Keratinocyte (primary cell): Measurements from ENCODE around the gene SHC3. TPM values are rescaled to one million over a fixed set of nuclear protein-coding genes. Genes with fewer than 3 reads are reported as not detected.

Experiments used
- DNase-seq: peaks from one replicate; pipeline ENCODE4 v3.0.0-alpha.2; 2011; ENCODE audit warnings: low read depth, missing footprints, low spot score
- FAIRE-seq: peaks from 2 replicates; lab custom pipeline; 2011; peaks lifted over from hg19 to GRCh38; lab: Jason Lieb, UNC
- H2AFZ ChIP-seq: 2 replicates; pipeline ENCODE4 v1.6.0; 2012; ENCODE audit warnings: low read length, control low read depth, inconsistent platforms; ENCODE audit not compliant: control insufficient read depth
- H3K27ac ChIP-seq: 2 replicates; pipeline ENCODE4 v1.5.1; 2011; ENCODE audit warnings: low read length; ENCODE audit not compliant: control insufficient read depth, insufficient read depth
- H3K27me3 ChIP-seq: 3 replicates; pipeline ENCODE4 v1.6.0; 2011; ENCODE audit warnings: low read length; ENCODE audit not compliant: control insufficient read depth, insufficient read depth; ENCODE audit errors: extremely low read depth
- H3K36me3 ChIP-seq, 2 experiments: 2 replicates in 1 of 2; 3 replicates in 1 of 2; pipeline ENCODE4 v1.5.1; 2011; ENCODE audit warnings: low read length in 2 of 2, mild to moderate bottlenecking in 1 of 2; ENCODE audit not compliant: control insufficient read depth in 2 of 2, insufficient read depth in 2 of 2; ENCODE audit errors: extremely low read depth in 1 of 2
- H3K4me1 ChIP-seq: 3 replicates; pipeline ENCODE4 v1.5.1; 2011; ENCODE audit warnings: low read length; ENCODE audit not compliant: control insufficient read depth, insufficient read depth; ENCODE audit errors: extremely low read depth
- H3K4me2 ChIP-seq: 3 replicates; pipeline ENCODE4 v1.6.0; 2011; ENCODE audit warnings: low read depth, low read length; ENCODE audit not compliant: control insufficient read depth, insufficient read depth; ENCODE audit errors: extremely low read depth
- H3K4me3 ChIP-seq, 3 experiments: fragments of 200-600 bp in 1 of 3; sonication (generic) in 1 of 3; 2 replicates in 2 of 3; 3 replicates in 1 of 3; pipeline ENCODE4 v1.5.1; 2011 to 2016; ENCODE audit warnings: low read length in 3 of 3, mild to moderate bottlenecking in 3 of 3, control low read depth in 2 of 3, inconsistent platforms in 1 of 3, low read depth in 1 of 3, mixed read lengths in 1 of 3, mixed run types in 1 of 3, moderate library complexity in 1 of 3; ENCODE audit not compliant: control insufficient read depth in 2 of 3, insufficient read depth in 2 of 3; ENCODE audit errors: extremely low read depth in 1 of 3
- H3K79me2 ChIP-seq: 2 replicates; pipeline ENCODE4 v1.6.0; 2012; ENCODE audit warnings: low read length; ENCODE audit not compliant: control insufficient read depth, insufficient read depth
- H3K9ac ChIP-seq: 3 replicates; pipeline ENCODE4 v1.6.0; 2011; ENCODE audit warnings: low read length; ENCODE audit not compliant: control insufficient read depth, insufficient read depth; ENCODE audit errors: extremely low read depth
- H3K9me1 ChIP-seq: 3 replicates; pipeline ENCODE4 v1.6.0; 2011; ENCODE audit warnings: low read length; ENCODE audit not compliant: control insufficient read depth, insufficient read depth; ENCODE audit errors: extremely low read depth
- H3K9me3 ChIP-seq: 2 replicates; pipeline ENCODE4 v1.5.1; 2012; ENCODE audit warnings: low read depth, low read length; ENCODE audit not compliant: control insufficient read depth
- H4K20me1 ChIP-seq: 3 replicates; pipeline ENCODE4 v1.6.0; 2011; ENCODE audit warnings: low read length; ENCODE audit not compliant: control insufficient read depth, insufficient read depth; ENCODE audit errors: extremely low read depth
- EZH2 ChIP-seq: IDR thresholded peaks from one replicate; pipeline ENCODE4 v1.6.1; 2012; ENCODE audit warnings: inconsistent platforms, mild to moderate bottlenecking, low read length, moderate library complexity
- dilution Hi-C: fragments of 300-500 bp; cut with MboI; formaldehyde crosslinking; loops from one replicate; pipeline ENCODE4 v1.7.0; 2020; ENCODE audit warnings: low sequenced_read_pairs; ENCODE audit not compliant: extremely low pct_ligation_motif_present
- polyA plus RNA-seq, 5 experiments: library from polyadenylated mRNA; depleted of rRNA in 3 of 5; stranded (reverse) in 3 of 5; stranded (forward) in 1 of 5; unstranded in 1 of 5; fragments of >200 nt; gene quantifications; 1 replicate in 1 of 5; 2 replicates in 3 of 5; 3 replicates in 1 of 5; pipeline versions ENCODE4 v1.2.1 to v1.2.3, GENCODE V29; 2011 to 2012; ENCODE audit warnings: missing spikeins in 2 of 5, low read depth in 1 of 5, low replicate concordance in 1 of 5
- TF ChIP-seq, protein P1 (sequence below), 3 experiments: IDR thresholded peaks in 1 of 3; conservative IDR thresholded peaks in 1 of 3; optimal IDR thresholded peaks in 1 of 3; 2 replicates in 2 of 3; 3 replicates in 1 of 3; pipeline versions ENCODE3 to v1.5.1; 2011; ENCODE audit warnings: low read length in 3 of 3, mild to moderate bottlenecking in 3 of 3, moderate library complexity in 2 of 3, control low read depth in 1 of 3, inconsistent platforms in 1 of 3; ENCODE audit not compliant: insufficient read depth in 2 of 3; ENCODE audit errors: extremely low read depth in 1 of 3

The SHC3 gene
- polyA plus RNA-seq, 1 donor (not counting 4 experiments of a cell fraction or from before 2014, with no cell fraction given), result 0.03 TPM

DNA sequence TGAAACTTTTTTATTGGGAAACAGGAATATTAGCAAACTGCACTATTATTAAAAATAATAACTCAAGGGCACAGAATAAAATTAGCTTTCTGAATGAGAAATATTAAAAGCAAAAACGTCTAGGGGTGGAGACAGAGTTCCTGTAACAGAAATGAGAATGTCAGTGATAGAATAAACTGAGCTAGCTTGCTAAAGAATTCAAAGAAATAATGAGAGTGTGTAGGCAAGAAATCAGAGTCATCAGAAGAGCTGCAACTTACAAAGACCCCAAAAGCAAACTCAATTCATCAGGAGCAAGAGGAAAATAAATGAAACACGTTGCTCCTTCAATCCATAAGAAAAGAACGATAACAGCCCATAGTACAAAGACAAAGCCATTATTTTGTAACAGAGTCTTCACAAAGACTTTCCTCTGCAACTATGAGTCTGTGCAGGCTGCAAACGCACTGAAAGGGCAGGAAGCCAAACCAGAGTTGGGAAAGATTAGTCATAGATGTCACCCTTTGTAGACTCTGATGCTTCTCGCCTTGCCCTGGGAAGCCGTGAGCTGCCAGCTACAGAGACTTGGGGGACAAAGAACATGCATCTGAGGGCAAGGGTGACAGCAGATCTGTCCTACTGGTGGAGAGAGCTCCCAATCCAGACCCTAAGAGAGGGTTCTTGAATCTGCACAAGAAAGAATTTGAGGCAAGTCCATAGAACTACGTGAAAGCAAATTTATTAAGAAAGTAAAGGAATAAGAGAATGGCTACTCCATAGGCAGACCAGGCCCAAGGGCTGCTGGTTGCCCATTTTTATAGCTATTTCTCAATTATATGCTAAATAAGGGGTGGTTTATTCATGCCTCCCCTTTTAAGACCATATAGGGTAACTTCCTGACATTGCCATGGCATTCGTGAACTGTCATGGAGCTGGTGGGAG, 40.8 kb downstream of the SHC3 start:
- Histone ChIP-seq H3K36me3 (no peaks in the 10 kb centered on the region), H3K79me2 (no peaks in the 10 kb centered on the region), H3K9ac (no peak overlapping the region), H3K4me1 (peaks cover 18% of the 10 kb centered on the region), H3K4me3 (no peak overlapping the region), H3K4me2 (peak overlapping the region; percentile 56), H3K27ac (peak overlapping the region; percentile 55), H2AFZ (no peak overlapping the region), H3K9me1 (no peaks in the 10 kb centered on the region), H3K27me3 (no peaks in the 10 kb centered on the region), H3K9me3 (no peaks in the 10 kb centered on the region), H4K20me1 (no peaks in the 10 kb centered on the region)
- DNase-seq (peak; percentile 38), FAIRE-seq (peak; percentile 83)
- TF ChIP-seq, protein P1, sequence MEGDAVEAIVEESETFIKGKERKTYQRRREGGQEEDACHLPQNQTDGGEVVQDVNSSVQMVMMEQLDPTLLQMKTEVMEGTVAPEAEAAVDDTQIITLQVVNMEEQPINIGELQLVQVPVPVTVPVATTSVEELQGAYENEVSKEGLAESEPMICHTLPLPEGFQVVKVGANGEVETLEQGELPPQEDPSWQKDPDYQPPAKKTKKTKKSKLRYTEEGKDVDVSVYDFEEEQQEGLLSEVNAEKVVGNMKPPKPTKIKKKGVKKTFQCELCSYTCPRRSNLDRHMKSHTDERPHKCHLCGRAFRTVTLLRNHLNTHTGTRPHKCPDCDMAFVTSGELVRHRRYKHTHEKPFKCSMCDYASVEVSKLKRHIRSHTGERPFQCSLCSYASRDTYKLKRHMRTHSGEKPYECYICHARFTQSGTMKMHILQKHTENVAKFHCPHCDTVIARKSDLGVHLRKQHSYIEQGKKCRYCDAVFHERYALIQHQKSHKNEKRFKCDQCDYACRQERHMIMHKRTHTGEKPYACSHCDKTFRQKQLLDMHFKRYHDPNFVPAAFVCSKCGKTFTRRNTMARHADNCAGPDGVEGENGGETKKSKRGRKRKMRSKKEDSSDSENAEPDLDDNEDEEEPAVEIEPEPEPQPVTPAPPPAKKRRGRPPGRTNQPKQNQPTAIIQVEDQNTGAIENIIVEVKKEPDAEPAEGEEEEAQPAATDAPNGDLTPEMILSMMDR (optimal IDR thresholded peaks at IDR 0.05 in 1 of 3, IDR thresholded peaks at IDR 0.05 in 1 of 3, conservative IDR thresholded peaks at IDR 0.05 in 1 of 3; ENCODE audit: extremely low read depth in 1 of 3, insufficient read depth in 2 of 3, low read length in 3 of 3), result no peak
- TF ChIP-seq EZH2, result no peak
- dilution Hi-C loops, result no loop called here

DNA sequence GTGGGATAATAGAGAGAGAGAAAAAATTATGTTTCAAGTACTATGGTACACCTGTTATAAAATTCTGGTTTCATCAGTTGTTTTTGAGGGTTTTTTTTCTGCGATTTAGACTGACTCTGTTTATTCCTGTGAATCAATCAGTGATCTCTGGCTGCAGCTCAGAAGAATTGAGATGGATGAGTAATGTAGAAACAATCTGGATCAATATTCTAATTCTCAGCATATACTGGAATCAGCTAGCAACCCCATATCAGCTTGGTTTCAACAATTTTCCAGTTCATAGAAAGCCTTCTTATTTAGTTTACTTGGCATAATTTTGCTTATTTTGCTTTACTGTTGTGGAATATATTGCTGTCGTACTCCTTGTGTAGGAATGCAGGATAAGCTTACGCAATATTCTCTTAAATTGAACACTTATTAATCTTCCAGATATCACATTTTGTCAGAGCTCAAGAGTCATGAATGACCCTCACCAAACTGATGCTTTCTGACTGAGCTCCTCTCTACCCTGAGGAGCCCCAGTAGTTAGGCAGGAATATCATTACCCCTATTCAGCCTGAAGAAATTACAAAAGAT, 42.9 kb downstream of the SHC3 start:
- Histone ChIP-seq H3K36me3 (no peaks in the 10 kb centered on the region), H4K20me1 (no peaks in the 10 kb centered on the region), H3K9ac (no peak overlapping the region), H3K27me3 (no peaks in the 10 kb centered on the region), H3K27ac (no peak overlapping the region), H3K4me3 (no peak overlapping the region), H3K4me2 (no peak overlapping the region), H2AFZ (no peak overlapping the region), H3K79me2 (no peaks in the 10 kb centered on the region), H3K4me1 (peaks cover 18% of the 10 kb centered on the region), H3K9me3 (no peaks in the 10 kb centered on the region), H3K9me1 (no peaks in the 10 kb centered on the region)
- dilution Hi-C loops, result no loop called here
- DNase-seq (no peak), FAIRE-seq (no peak)
- no peak for TF ChIP-seq EZH2
